Central memory CD4-positive, alpha-beta T cell (primary cell): ENCODE measurements around the gene CDSN.
"Not testable (repeated sequence)": the region's sequence is repeated elsewhere in the genome, so short reads cannot be mapped to it uniquely, and the experiment has no call there.

Experiments
- DNase-seq: peaks from one replicate; pipeline ENCODE4 v3.0.0; 2022
- total RNA-seq, 3 experiments: gene quantifications; one replicate each; lab custom pipeline; 2026; lab: John Stamatoyannopoulos, UW

Gene CDSN, protein sequence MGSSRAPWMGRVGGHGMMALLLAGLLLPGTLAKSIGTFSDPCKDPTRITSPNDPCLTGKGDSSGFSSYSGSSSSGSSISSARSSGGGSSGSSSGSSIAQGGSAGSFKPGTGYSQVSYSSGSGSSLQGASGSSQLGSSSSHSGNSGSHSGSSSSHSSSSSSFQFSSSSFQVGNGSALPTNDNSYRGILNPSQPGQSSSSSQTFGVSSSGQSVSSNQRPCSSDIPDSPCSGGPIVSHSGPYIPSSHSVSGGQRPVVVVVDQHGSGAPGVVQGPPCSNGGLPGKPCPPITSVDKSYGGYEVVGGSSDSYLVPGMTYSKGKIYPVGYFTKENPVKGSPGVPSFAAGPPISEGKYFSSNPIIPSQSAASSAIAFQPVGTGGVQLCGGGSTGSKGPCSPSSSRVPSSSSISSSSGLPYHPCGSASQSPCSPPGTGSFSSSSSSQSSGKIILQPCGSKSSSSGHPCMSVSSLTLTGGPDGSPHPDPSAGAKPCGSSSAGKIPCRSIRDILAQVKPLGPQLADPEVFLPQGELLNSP
- total RNA-seq, result 0 reads per million in 3 experiments

- no peak for DNase-seq
Observed at GRCh38 chr6:31120151-31120915, at the start of gene CDSN. Gene CDSN, minus strand, starts transcription at chr6:31120446. Its CDS starts 27 bp downstream, at chr6:31120419.

- no peak for DNase-seq
Observed at GRCh38 chr6:31169123-31169857, 49.0 kb upstream of the CDSN start.

GRCh38 chr6:31168606-31169005 is 48.4 kb upstream of the CDSN start:
- no peak for DNase-seq

DNA sequence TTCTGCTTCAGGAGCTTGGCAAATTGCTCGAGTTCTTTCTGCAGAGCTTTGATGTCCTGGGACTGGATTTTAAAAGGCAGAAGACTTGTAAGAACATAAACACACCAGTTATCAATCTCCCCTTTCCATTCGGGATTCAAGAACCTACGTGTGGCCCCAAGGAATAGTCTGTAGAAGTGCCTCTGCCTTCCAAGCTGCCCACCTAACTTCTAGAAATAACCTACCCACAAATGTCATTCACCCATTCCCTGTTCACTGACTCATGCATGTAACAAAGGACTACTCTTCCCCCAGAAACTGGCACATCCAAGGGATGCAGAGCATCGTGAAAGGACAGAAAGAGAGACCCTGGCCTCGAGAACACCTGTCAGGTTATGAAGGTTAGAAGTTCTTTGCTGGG is 45.7 kb upstream of the CDSN start:
- DNase-seq, result no peak

DNA sequence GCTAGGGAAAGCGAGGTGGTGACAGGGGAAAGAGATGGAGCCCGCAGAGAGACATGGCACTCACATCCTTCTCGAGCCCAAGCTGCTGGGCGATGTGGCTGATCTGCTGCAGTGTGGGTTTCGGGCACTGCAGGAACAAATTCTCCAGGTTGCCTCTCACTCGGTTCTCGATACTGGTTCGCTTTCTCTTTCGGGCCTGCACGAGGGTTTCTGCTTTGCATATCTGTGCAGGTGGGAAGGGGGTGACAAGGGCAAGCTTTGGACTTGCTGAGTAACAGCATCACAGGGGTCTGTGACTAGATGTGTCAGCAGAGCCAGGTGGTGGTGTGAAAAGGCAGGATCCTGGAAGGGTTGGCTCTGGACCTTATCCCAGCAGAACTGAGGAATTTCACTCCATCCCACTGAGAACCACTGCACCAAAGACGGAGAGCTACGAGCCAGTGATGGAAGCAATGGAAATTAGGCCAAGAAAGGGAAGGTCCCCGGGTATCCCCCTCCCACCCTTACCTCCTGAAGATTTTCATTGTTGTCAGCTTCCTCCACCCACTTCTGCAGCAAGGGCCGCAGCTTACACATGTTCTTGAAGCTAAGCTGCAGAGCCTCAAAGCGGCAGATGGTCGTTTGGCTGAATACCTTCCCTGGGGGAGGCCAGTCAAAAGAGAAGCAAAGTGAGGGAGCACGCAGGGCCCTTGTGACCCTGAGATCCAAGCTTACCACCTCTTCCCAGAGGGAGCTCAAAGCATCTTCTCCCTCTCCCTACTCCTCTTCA is 45.0 kb upstream of the CDSN start:
- not testable (repeated sequence) for DNase-seq

DNA sequence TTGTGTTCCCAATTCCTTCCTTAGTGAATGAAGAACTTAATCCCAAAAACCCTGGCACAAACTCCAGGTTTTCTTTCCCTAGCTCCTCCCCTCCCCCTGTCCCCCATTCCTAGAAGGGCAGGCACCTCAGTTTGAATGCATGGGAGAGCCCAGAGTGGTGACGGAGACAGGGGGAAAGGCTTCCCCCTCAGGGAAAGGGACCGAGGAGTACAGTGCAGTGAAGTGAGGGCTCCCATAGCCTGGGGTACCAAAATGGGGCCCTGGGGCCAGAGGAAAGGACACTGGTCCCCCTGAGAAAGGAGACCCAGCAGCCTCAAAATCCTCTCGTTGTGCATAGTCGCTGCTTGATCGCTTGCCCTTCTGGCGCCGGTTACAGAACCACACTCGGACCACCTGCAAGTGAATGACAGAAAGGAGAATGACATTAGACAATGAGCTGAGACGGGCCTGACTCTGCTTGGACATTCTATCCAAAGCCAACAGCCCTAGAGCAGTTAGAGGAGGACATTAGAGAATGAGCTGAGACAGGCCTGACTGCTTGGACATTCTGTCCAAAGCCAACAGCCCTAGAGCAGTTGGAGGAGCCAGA is 44.3 kb upstream of the CDSN start:
- DNase-seq, result not testable (repeated sequence)

DNA sequence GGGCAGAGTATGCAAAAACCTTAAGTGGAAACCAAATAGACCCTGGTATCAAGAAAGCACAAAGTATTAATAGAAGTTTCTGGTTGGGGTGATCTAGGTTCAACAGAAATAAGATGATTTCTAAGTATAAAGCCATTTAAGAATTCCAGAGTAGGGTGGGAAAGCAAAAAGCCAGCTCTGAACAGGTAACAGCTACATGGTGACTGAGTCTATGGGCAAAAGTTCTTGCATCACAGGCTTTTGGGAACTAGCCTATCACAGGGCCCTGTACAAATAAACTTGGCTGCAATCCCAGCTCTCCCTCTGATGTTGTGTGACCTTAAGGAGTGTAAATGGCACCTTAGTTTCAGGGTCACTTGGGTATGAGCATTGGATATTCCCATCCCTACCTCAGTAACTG is 43.7 kb upstream of the CDSN start:
- no peak for DNase-seq

DNA sequence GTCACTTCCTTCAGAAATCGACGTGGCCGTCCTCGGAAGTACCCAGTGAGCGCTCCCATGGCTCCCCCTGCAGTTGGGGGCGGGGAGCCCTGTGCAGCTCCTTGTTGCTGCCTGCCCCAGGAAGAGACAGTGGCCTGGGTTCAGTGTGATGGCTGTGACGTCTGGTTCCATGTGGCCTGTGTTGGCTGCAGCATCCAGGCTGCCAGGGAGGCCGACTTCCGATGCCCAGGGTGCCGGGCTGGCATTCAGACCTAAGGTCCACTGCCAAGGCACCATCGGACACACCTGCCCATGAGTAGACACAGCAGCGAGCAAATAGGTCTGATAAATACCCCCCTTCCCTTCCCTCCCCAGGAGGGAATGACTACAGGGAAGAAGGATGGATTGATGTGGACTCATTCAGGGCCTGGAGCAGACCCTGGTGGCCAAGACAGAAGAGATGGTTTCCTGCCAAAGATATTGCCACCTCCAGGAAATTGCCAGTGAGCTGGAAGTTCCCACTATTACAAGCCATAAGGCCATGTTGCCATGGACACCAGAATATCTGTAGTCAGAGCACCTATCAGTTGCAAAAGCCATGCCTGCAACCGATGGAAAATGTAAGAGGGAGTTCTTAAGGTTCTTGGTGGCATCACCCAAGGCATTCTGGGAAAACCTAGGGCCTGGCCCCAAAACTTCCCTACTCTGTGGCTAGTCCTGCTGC is 42.4 kb upstream of the CDSN start:
- no peak for DNase-seq

GRCh38 chr6:31161216-31162126 is 41.2 kb upstream of the CDSN start:
- DNase-seq, result no peak

DNA sequence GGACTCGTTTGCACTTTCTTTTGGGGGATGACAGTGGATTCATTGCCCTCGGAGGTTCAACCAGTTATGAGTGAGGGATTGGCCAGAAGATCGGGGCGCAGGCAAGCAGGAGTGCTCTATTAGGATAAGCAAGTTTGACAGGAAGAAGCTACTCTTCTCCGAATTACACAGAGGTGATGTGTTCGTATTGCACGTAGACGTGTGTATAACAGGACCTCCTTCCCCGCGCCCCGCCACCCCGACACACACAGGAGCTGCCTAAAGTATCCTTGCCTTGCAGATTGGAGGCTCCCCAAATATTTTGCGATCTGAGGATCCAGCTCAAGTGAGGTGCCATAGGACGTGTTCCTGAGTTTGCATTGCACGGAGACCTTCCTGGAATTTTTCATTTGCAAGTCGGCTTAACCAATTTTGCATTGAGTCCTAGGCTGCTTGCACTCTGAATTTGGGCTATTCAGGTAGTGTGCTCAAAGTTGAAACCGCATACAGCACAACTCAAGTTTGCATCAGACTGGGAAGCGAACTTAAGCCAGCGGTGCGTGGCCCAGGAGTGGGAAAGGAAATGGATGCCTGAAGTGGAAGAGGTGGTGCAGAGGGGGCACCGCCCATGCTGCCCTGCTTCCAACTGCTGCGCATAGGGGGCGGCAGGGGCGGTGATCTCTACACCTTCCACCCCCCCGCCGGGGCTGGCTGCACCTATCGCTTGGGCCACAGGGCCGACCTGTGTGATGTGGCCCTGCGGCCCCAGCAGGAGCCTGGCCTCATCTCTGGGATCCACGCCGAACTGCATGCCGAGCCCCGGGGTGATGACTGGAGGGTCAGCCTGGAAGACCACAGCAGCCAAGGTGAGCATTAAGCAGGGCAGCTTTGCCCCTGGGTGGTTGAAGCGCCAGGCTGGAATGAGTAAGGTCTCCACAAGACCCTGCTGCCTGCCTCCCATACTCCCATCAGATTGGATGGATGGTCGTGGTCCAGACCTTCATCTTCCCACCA is 38.9 kb upstream of the CDSN start:
- no peak for DNase-seq

DNA sequence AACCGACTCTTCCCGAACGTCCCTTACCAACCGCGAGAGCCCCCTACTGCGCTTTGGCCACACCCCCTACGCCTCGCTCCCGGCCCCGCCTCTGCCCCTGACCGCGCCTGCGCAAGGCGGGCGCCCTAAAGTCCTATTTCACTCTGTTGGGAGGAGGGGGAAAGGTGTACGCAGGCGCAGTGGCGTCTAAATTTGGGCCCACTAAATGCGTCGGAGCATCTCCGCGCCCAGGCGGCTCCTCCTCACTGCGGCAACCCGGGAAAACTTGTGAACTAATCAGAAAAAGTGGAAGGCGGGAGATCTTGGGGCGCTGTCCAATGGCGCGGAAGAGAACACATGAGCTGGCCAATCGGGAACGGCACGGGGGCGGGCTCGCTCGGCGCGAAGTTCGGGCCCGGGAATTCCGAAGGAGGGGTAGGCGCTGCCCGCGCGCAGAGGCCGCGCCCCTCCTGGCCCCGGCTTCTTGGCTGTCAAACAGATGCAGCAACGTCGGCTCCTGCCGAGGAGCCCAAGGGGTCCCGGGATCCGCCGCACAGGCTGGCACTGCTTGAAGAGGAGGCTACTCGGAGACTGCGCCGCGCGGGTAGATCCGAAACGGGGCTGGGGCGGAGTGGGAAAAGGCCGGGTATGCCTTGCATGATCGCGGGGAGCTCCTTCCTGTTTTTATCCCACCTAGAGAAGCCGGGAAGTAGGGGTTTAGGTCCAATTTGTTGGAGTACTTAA is 38.1 kb upstream of the CDSN start, which contains the start of gene TCF19:
Gene TCF19 (plus strand): TSS at position 450 of the 723 bp plus-strand sequence. CDS start 881 bp downstream, outside the sequence.
- DNase-seq, result peak; percentile 99

- DNase-seq, result no peak
Observed at GRCh38 chr6:31157513-31158139, 37.4 kb upstream of the CDSN start, which contains the start of gene CCHCR1. Gene CCHCR1, minus strand, starts transcription at chr6:31157802. Its CDS starts 202 bp downstream, at chr6:31157600.

- DNase-seq, result no peak
Observed at GRCh38 chr6:31156641-31157040, 36.4 kb upstream of the CDSN start.

GRCh38 chr6:31154436-31154835 is 34.2 kb upstream of the CDSN start:
- no peak for DNase-seq

GRCh38 chr6:31152781-31153180 is 32.5 kb upstream of the CDSN start:
- DNase-seq, result no peak

DNA sequence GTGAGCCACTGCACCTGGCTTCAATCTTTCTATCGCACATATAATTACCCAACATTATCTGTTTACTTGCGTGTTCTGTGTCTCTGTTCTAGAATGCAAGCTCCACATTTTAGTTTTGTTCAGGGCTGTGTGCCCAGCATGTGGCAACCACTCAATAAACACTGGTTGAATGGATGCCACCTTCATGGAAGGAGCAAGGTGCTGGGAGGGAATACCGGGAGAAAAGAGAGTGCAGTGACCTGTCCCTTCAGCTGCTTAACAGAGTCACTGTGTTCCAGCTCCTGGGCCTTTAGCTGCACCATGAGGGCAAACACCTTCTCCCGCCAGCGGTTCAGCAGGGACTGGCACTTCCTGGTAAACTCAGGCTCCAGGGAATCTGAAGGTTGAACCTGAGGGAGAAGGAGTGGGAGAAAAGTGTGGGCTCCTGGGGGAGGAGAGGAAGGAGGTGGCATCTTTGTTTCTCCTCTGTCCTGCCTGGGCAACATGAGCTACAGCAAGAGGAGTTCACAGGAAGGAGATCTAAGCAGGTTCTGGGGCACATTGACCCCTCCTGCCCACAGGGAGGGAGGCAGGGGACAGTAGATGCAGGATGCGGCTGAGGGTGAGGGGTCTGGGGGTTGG is 29.7 kb upstream of the CDSN start:
- no peak for DNase-seq

DNA sequence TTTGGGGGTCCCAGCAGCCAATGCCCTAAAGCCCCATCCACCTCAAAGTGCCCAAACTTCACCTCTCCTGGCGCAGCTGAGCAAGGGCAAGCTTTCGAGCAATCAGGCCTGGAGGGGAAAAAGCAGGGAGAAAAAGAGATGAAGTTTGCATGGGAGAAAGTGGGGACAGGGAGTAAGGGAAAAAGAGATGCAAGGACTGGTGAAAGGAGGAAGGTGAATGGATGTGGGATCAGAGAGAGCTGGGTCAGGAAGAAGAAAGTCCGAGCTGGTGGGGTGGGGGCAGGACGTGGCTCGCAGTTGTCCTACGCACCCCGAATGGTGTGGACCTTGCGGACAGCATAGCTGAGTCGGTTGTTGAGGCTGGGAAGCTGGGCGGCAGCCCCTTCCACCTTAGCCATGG is 25.1 kb upstream of the CDSN start:
- no peak for DNase-seq
